Progenitor cell of endocrine pancreas (in vitro differentiated cells): ENCODE results near the gene ATG4C. TPM values are rescaled to one million over a fixed set of nuclear protein-coding genes. Genes with fewer than 3 reads are reported as not detected.
"Not testable (repeated sequence)": the region's sequence is repeated elsewhere in the genome, so short reads cannot be mapped to it uniquely, and the experiment has no call there.

ENCODE experiments used
- DNase-seq: peaks from one replicate; pipeline ENCODE4 v3.0.0; 2021; ENCODE audit warnings: low spot score; ENCODE audit not compliant: unreplicated experiment
- H3K27ac Mint-ChIP-seq: 2 replicates; pipeline ENCODE4 v1.8.0; 2021; ENCODE audit warnings: mild to moderate bottlenecking, moderate library complexity, mixed read lengths
- H3K27me3 Mint-ChIP-seq: 2 replicates; pipeline ENCODE4 v1.8.0; 2021; ENCODE audit warnings: mixed read lengths
- H3K36me3 Mint-ChIP-seq: 2 replicates; pipeline ENCODE4 v1.8.0; 2022; ENCODE audit warnings: mixed read lengths; ENCODE audit not compliant: insufficient read depth
- H3K4me1 Mint-ChIP-seq: 2 replicates; pipeline ENCODE4 v1.8.0; 2021; ENCODE audit warnings: low read depth, mixed read lengths
- H3K4me3 Mint-ChIP-seq: 2 replicates; pipeline ENCODE4 v1.8.0; 2021; ENCODE audit warnings: low read depth, mild to moderate bottlenecking, moderate library complexity, mixed read lengths
- H3K9me3 Mint-ChIP-seq: 2 replicates; pipeline ENCODE4 v1.8.0; 2021; ENCODE audit warnings: low read depth, mixed read lengths
- total RNA-seq: library from RNA; stranded (reverse); gene quantifications from 2 replicates; pipeline ENCODE4 v1.2.1, GENCODE V29; 2021
- TF ChIP-seq, protein P1 (sequence below): fragments of 200-600 bp; sonication (generic); IDR thresholded peaks from one replicate; pipeline ENCODE4 v1.5.0; 2021; ENCODE audit warnings: antibody characterized with exemption, mild to moderate bottlenecking; ENCODE audit not compliant: unreplicated experiment

The ATG4C gene
- total RNA-seq, 1 donor from 2014 or later: 13.0 TPM

DNA sequence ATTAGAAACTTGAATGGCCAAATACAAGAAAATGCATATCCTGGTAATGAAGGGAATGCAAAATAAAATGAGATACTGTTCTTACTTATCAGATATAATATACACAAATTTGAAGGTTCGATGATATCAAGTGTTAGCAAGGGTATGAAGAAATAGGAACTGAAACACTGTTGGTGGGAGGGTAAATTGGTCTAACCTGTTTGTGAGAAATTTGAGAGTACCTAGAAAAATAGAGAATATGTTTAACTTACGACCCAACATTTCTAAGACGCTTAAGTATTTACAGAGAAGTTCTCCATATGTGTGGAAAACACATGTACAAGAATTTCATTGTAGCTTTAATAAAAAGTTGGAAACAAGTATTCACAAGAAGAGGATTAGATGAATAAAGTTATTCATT is 25.9 kb downstream of the ATG4C start:
- Mint-ChIP-seq H3K9me3 (peaks cover 25% of the 10 kb centered on the region), H3K4me1 (no peaks in the 10 kb centered on the region), H3K27ac (no peak overlapping the region), H3K27me3 (no peaks in the 10 kb centered on the region), H3K36me3 (peaks cover 48% of the 10 kb centered on the region), H3K4me3 (no peak overlapping the region)
- TF ChIP-seq, protein P1, sequence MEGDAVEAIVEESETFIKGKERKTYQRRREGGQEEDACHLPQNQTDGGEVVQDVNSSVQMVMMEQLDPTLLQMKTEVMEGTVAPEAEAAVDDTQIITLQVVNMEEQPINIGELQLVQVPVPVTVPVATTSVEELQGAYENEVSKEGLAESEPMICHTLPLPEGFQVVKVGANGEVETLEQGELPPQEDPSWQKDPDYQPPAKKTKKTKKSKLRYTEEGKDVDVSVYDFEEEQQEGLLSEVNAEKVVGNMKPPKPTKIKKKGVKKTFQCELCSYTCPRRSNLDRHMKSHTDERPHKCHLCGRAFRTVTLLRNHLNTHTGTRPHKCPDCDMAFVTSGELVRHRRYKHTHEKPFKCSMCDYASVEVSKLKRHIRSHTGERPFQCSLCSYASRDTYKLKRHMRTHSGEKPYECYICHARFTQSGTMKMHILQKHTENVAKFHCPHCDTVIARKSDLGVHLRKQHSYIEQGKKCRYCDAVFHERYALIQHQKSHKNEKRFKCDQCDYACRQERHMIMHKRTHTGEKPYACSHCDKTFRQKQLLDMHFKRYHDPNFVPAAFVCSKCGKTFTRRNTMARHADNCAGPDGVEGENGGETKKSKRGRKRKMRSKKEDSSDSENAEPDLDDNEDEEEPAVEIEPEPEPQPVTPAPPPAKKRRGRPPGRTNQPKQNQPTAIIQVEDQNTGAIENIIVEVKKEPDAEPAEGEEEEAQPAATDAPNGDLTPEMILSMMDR: no peak
- no peak for DNase-seq

DNA sequence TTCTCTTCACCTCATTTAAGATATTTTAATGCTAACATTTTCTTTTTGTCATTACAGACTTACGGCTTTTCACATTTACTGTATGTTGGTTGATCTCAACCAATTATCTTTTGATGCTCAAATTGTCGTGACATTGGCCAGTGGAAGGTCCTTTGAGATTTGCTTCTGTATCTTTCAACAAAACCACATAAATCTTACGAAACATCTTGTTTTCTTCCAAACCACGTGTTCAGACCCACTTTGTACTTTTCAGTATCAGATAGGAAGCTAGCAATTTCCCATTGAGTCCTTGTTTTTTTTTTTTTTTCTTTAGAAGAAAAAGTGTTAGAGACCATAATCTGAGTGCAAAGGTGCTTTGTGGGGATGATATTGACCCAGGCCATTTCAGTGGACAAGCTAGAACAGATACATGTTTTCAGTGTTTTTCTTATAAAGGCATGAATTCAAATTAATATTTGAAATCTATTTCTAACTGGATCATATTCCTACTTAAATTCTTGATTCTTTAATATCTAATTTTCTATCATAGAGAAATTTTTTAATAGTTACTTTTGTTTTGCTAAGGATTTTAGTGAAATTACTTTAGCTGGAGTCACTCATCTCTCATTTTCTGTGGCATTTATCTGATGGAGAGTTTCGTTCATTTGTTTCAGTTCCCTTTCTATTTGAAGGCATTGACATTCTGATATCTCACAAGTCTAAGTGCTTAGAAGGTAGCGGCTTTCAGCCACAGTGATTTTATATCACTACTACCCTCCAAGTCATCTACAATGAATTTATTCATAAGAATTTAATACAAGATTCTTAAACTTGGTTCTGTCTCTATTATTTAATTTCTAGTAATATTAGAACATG is 26.7 kb downstream of the ATG4C start:
- H3K36me3 Mint-ChIP-seq: peaks cover 48% of the 10 kb centered on the region

DNA sequence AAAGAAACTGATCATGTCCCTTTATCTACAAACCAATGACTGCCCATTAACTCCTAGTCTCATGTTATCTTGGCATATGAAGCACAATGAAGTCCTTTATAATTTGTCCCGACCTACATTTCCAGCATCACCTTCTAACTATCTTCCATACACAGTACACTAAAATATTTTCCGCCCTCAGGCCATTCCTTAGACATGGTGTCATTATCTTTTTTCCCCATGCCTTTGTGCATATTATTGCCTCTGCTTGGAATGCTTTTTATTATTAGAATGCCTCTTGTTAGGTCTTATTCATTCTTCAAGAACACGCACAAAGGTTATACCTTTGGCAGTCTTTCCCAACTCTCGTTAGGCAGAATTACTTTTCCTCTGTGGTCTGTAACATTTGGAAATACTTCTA is 39.6 kb downstream of the ATG4C start:
- Mint-ChIP-seq H3K36me3 (peaks cover 17% of the 10 kb centered on the region), H3K27me3 (no peaks in the 10 kb centered on the region), H3K9me3 (peaks cover 13% of the 10 kb centered on the region), H3K27ac (no peak overlapping the region), H3K4me1 (no peaks in the 10 kb centered on the region), H3K4me3 (no peak overlapping the region)
- no peak for DNase-seq
- TF ChIP-seq, protein P1: no peak

More for the DNA sequence above, 26.7 kb downstream of the ATG4C start:
- no peak for DNase-seq
- Mint-ChIP-seq H3K9me3 (peaks cover 25% of the 10 kb centered on the region), H3K27ac (no peak overlapping the region), H3K4me3 (no peak overlapping the region), H3K27me3 (no peaks in the 10 kb centered on the region), H3K4me1 (no peaks in the 10 kb centered on the region)
- TF ChIP-seq, protein P1: no peak

DNA sequence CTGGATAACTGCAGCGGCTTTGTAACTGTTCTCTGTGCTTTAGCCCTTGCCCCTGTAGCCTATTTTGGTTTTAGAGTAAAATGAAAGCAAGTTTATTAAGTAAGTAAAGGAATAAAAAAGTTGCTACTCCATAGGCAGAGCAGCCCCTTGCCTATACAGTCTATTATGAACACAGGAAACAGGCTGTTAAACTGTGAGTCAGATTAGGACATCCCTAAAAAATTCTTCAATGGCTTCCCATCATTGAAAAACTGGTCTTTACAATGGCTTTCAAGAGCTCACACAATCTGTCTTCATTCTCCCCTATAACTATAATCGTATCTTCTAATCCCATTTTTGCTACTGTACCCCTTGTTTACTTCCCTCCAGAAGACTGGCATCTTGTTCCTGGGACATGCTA is 43.0 kb downstream of the ATG4C start:
- Mint-ChIP-seq H3K27me3 (no peaks in the 10 kb centered on the region), H3K4me3 (no peak overlapping the region), H3K36me3 (peaks cover 17% of the 10 kb centered on the region), H3K27ac (no peak overlapping the region), H3K4me1 (no peaks in the 10 kb centered on the region), H3K9me3 (peaks cover 13% of the 10 kb centered on the region)
- TF ChIP-seq, protein P1: no peak
- DNase-seq: no peak

DNA sequence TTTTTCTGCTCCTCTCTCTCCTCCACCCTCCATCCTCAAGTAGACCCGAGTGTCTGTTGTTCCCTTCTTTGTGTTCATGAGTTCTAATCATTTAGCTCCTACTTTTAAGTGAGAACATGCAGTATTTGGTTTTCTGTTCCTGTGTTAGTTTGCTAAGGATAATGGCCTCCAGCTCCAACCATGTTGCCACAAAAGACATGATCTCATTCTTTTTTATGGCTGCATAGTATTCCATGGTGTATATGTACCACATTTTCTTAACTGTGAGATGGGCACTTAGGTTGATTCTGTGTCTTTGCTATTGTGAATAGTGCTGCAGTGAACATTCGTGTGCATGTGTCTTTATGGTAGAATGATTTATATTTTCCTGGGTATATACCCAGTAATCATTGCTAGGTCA is 43.9 kb downstream of the ATG4C start:
- not testable (repeated sequence) for DNase-seq, H3K27me3 Mint-ChIP-seq, H3K4me1 Mint-ChIP-seq, H3K4me3 Mint-ChIP-seq, H3K27ac Mint-ChIP-seq
- Mint-ChIP-seq H3K9me3 (peaks cover 13% of the 10 kb centered on the region), H3K36me3 (peaks cover 17% of the 10 kb centered on the region)

DNA sequence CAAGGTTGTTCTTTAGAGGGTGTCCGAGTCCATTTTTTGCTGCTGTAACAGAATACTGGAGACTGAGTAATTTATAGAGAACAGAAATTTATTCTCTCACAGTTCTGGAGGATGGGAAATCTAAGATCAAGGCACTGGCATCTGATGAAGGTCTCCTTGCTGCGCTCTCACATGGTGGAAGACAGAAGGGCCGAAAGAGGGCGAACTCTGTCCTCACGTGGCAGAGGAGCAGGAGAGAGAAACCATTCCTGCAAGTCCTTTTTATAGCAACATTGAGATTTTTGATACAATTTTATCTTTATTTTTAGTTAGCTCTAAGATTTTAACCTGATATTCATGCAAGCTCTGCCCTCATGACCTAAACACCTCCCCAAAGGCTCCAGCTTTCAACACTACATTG is 48.3 kb downstream of the ATG4C start:
- Mint-ChIP-seq H3K27ac (no peak overlapping the region), H3K4me3 (no peak overlapping the region), H3K4me1 (peaks cover 2% of the 10 kb centered on the region), H3K9me3 (peaks cover 7% of the 10 kb centered on the region), H3K36me3 (peaks cover 7% of the 10 kb centered on the region), H3K27me3 (no peaks in the 10 kb centered on the region)
- no peak for DNase-seq
- TF ChIP-seq, protein P1: no peak
